ENCODE measurements around the gene ZFYVE27.
"Not testable (repeated sequence)": the region's sequence is repeated elsewhere in the genome, so short reads cannot be mapped to it uniquely, and the experiment has no call there.

The ZFYVE27 gene

GRCh38 chr10:97736902-97737769 lies at the start of gene ZFYVE27:
ZFYVE27 (plus strand) TSS chr10:97737128; CDS start chr10:97738478, 1,350 bp downstream.
- peak; percentile 87 to 93 for DNase-seq (ENCODE audit: low read depth in 2 of 2)

GRCh38 chr10:97687785-97688781 lies 48.8 kb upstream of the ZFYVE27 start:
- DNase-seq (ENCODE audit: low read depth in 2 of 2), result no peak

- no peak for DNase-seq (ENCODE audit: low read depth in 2 of 2)
Measured at GRCh38 chr10:97689559-97690020, 47.3 kb upstream of the ZFYVE27 start.

- no peak for DNase-seq (ENCODE audit: low read depth in 2 of 2)
Measured at GRCh38 chr10:97690133-97690532, 46.8 kb upstream of the ZFYVE27 start.

GRCh38 chr10:97698072-97698655 lies 38.8 kb upstream of the ZFYVE27 start:
- DNase-seq (ENCODE audit: low read depth in 2 of 2), result not testable (repeated sequence)

- DNase-seq (ENCODE audit: low read depth in 2 of 2), result no peak
Measured at GRCh38 chr10:97701438-97702069, 35.4 kb upstream of the ZFYVE27 start.

GRCh38 chr10:97703398-97704067 lies 33.4 kb upstream of the ZFYVE27 start:
- DNase-seq (ENCODE audit: low read depth in 2 of 2), result no peak

- DNase-seq (ENCODE audit: low read depth in 2 of 2), result no peak
Measured at GRCh38 chr10:97704341-97704740, 32.6 kb upstream of the ZFYVE27 start.

- no peak for DNase-seq (ENCODE audit: low read depth in 2 of 2)
Measured at GRCh38 chr10:97705006-97705670, 31.8 kb upstream of the ZFYVE27 start.

- DNase-seq (ENCODE audit: low read depth in 2 of 2), result no peak
Measured at GRCh38 chr10:97707134-97707861, 29.6 kb upstream of the ZFYVE27 start.

GRCh38 chr10:97708167-97708566 lies 28.8 kb upstream of the ZFYVE27 start:
- no peak for DNase-seq (ENCODE audit: low read depth in 2 of 2)

- DNase-seq (ENCODE audit: low read depth in 2 of 2), result no peak
Measured at GRCh38 chr10:97708976-97709946, 27.7 kb upstream of the ZFYVE27 start.

GRCh38 chr10:97711640-97712572 lies 25.0 kb upstream of the ZFYVE27 start:
- no peak for DNase-seq (ENCODE audit: low read depth in 2 of 2)

GRCh38 chr10:97713339-97713825 lies 23.5 kb upstream of the ZFYVE27 start, which contains the start of gene MARVELD1:
MARVELD1 (plus strand) TSS chr10:97713730; CDS start chr10:97713877, 147 bp downstream.
- no peak for DNase-seq (ENCODE audit: low read depth in 2 of 2)

- peak; percentile 18 to 26 for DNase-seq (ENCODE audit: low read depth in 2 of 2)
Measured at GRCh38 chr10:97713826-97714400, 23.0 kb upstream of the ZFYVE27 start.
